Measurements from ENCODE around the gene SPATA9.
"Not testable (repeated sequence)": the region's sequence is repeated elsewhere in the genome, so short reads cannot be mapped to it uniquely, and the experiment has no call there.

The SPATA9 gene

GRCh38 chr5:95717439-95717838 is 34.6 kb upstream of the SPATA9 start:
- DNase-seq: no peak

GRCh38 chr5:95715799-95716461 is 33.1 kb upstream of the SPATA9 start:
- peak in 1 of 2 donors; percentile 21 for DNase-seq

- DNase-seq: peak in 1 of 2 donors; percentile 26
These were observed 31.3 kb upstream of the SPATA9 start for GRCh38 chr5:95713960-95714710.

GRCh38 chr5:95713246-95713645 is 30.5 kb upstream of the SPATA9 start:
- DNase-seq: not testable (repeated sequence)

- DNase-seq: no peak
These were observed 29.7 kb upstream of the SPATA9 start for GRCh38 chr5:95712347-95712958.

GRCh38 chr5:95711501-95712346 is 28.9 kb upstream of the SPATA9 start:
- no peak for DNase-seq

- not testable (repeated sequence) for DNase-seq
These were observed 28.1 kb upstream of the SPATA9 start for GRCh38 chr5:95710651-95711500.

GRCh38 chr5:95709967-95710650 is 27.3 kb upstream of the SPATA9 start:
- DNase-seq: no peak

GRCh38 chr5:95708876-95709275 is 26.1 kb upstream of the SPATA9 start:
- DNase-seq: no peak

GRCh38 chr5:95707534-95708188 is 24.9 kb upstream of the SPATA9 start:
- not testable (repeated sequence) for DNase-seq

GRCh38 chr5:95707055-95707454 is 24.3 kb upstream of the SPATA9 start:
- DNase-seq: no peak

GRCh38 chr5:95706196-95706595 is 23.4 kb upstream of the SPATA9 start:
- DNase-seq: not testable (repeated sequence)

- no peak for DNase-seq
These were observed 21.4 kb upstream of the SPATA9 start for GRCh38 chr5:95704150-95704549.

GRCh38 chr5:95701074-95701473 is 18.3 kb upstream of the SPATA9 start:
- DNase-seq: no peak

- no peak for DNase-seq
These were observed 16.5 kb upstream of the SPATA9 start for GRCh38 chr5:95699337-95699736.

- DNase-seq: no peak
These were observed 15.2 kb upstream of the SPATA9 start for GRCh38 chr5:95697781-95698681.

GRCh38 chr5:95690333-95690732 is 7.5 kb upstream of the SPATA9 start:
- DNase-seq: no peak

GRCh38 chr5:95689680-95690079 is 6.9 kb upstream of the SPATA9 start:
- no peak for DNase-seq

GRCh38 chr5:95686651-95687050 is 3.9 kb upstream of the SPATA9 start:
- no peak for DNase-seq

- DNase-seq: no peak
These were observed 1.6 kb upstream of the SPATA9 start for GRCh38 chr5:95684361-95684760.

All from inflammatory macrophage treated with lipopolysaccharide for 1 hour (primary cell).